ENCODE measurements around the gene WBP4. TPM values are rescaled to one million over a fixed set of nuclear protein-coding genes. Genes with fewer than 3 reads are reported as not detected.

Gene WBP4
- total and polyA plus RNA-seq, 2 of the 13 experiments (the other 11 are each of a cell fraction or from before 2014, with no cell fraction given) = 6.7 to 11.7 TPM

GRCh38 chr13:41061075-41061913, at the start of gene WBP4 (continued):
- TF ChIP-seq, protein P1, sequence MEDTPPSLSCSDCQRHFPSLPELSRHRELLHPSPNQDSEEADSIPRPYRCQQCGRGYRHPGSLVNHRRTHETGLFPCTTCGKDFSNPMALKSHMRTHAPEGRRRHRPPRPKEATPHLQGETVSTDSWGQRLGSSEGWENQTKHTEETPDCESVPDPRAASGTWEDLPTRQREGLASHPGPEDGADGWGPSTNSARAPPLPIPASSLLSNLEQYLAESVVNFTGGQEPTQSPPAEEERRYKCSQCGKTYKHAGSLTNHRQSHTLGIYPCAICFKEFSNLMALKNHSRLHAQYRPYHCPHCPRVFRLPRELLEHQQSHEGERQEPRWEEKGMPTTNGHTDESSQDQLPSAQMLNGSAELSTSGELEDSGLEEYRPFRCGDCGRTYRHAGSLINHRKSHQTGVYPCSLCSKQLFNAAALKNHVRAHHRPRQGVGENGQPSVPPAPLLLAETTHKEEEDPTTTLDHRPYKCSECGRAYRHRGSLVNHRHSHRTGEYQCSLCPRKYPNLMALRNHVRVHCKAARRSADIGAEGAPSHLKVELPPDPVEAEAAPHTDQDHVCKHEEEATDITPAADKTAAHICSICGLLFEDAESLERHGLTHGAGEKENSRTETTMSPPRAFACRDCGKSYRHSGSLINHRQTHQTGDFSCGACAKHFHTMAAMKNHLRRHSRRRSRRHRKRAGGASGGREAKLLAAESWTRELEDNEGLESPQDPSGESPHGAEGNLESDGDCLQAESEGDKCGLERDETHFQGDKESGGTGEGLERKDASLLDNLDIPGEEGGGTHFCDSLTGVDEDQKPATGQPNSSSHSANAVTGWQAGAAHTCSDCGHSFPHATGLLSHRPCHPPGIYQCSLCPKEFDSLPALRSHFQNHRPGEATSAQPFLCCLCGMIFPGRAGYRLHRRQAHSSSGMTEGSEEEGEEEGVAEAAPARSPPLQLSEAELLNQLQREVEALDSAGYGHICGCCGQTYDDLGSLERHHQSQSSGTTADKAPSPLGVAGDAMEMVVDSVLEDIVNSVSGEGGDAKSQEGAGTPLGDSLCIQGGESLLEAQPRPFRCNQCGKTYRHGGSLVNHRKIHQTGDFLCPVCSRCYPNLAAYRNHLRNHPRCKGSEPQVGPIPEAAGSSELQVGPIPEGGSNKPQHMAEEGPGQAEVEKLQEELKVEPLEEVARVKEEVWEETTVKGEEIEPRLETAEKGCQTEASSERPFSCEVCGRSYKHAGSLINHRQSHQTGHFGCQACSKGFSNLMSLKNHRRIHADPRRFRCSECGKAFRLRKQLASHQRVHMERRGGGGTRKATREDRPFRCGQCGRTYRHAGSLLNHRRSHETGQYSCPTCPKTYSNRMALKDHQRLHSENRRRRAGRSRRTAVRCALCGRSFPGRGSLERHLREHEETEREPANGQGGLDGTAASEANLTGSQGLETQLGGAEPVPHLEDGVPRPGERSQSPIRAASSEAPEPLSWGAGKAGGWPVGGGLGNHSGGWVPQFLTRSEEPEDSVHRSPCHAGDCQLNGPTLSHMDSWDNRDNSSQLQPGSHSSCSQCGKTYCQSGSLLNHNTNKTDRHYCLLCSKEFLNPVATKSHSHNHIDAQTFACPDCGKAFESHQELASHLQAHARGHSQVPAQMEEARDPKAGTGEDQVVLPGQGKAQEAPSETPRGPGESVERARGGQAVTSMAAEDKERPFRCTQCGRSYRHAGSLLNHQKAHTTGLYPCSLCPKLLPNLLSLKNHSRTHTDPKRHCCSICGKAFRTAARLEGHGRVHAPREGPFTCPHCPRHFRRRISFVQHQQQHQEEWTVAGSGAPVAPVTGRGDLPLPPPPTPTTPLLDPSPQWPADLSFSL (CRISPR knock-in tag; IDR thresholded peaks at IDR 0.05) = 0 out of 2 replicates have a peak, but pooled peaks have one; percentile 9
- no peak for TF ChIP-seq ZNF292 (CRISPR knock-in tag; IDR thresholded peaks at IDR 0.05; ENCODE audit: borderline replicate concordance, low read depth)
- TF ChIP-seq NFIB (CRISPR knock-in tag; IDR thresholded peaks at IDR 0.05; ENCODE audit: borderline replicate concordance) = no peak
- TF ChIP-seq ZNF3 (CRISPR knock-in tag; IDR thresholded peaks at IDR 0.05) = no peak; the same call in 1 of the 2 replicates
- TF ChIP-seq ZSCAN20 (CRISPR knock-in tag; IDR thresholded peaks at IDR 0.05; ENCODE audit: borderline replicate concordance) = no peak
- TF ChIP-seq SCMH1 (CRISPR knock-in tag; IDR thresholded peaks at IDR 0.05; ENCODE audit: borderline replicate concordance) = no peak
- TF ChIP-seq EEA1 (CRISPR knock-in tag; IDR thresholded peaks at IDR 0.05; ENCODE audit: borderline replicate concordance) = no peak
- peak; percentile 63; the same call in 1 of the 2 replicates for TF ChIP-seq NCOA1 (CRISPR knock-in tag; IDR thresholded peaks at IDR 0.05)
- peak; percentile 6; the same call in 1 of the 2 replicates for TF ChIP-seq FIP1L1 (IDR thresholded peaks at IDR 0.05; ENCODE audit: borderline replicate concordance, insufficient read depth, low read depth, low read length)
- TF ChIP-seq, protein P2, sequence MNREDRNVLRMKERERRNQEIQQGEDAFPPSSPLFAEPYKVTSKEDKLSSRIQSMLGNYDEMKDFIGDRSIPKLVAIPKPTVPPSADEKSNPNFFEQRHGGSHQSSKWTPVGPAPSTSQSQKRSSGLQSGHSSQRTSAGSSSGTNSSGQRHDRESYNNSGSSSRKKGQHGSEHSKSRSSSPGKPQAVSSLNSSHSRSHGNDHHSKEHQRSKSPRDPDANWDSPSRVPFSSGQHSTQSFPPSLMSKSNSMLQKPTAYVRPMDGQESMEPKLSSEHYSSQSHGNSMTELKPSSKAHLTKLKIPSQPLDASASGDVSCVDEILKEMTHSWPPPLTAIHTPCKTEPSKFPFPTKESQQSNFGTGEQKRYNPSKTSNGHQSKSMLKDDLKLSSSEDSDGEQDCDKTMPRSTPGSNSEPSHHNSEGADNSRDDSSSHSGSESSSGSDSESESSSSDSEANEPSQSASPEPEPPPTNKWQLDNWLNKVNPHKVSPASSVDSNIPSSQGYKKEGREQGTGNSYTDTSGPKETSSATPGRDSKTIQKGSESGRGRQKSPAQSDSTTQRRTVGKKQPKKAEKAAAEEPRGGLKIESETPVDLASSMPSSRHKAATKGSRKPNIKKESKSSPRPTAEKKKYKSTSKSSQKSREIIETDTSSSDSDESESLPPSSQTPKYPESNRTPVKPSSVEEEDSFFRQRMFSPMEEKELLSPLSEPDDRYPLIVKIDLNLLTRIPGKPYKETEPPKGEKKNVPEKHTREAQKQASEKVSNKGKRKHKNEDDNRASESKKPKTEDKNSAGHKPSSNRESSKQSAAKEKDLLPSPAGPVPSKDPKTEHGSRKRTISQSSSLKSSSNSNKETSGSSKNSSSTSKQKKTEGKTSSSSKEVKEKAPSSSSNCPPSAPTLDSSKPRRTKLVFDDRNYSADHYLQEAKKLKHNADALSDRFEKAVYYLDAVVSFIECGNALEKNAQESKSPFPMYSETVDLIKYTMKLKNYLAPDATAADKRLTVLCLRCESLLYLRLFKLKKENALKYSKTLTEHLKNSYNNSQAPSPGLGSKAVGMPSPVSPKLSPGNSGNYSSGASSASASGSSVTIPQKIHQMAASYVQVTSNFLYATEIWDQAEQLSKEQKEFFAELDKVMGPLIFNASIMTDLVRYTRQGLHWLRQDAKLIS (CRISPR knock-in tag; IDR thresholded peaks at IDR 0.05) = no peak
- no peak; the same call in 1 of the 2 replicates for TF ChIP-seq E2F2 (CRISPR knock-in tag; IDR thresholded peaks at IDR 0.05; ENCODE audit: borderline replicate concordance)
- 0 out of 2 replicates have a peak, but pooled peaks have one; percentile 38 for TF ChIP-seq ZNF530 (CRISPR knock-in tag; IDR thresholded peaks at IDR 0.05; ENCODE audit: low read depth)
- TF ChIP-seq FOXM1 (CRISPR knock-in tag; IDR thresholded peaks at IDR 0.05) = no peak
- TF ChIP-seq ONECUT2 (CRISPR knock-in tag; IDR thresholded peaks at IDR 0.05) = peak; percentile 17; the same call in 1 of the 2 replicates
- TF ChIP-seq, protein P3, sequence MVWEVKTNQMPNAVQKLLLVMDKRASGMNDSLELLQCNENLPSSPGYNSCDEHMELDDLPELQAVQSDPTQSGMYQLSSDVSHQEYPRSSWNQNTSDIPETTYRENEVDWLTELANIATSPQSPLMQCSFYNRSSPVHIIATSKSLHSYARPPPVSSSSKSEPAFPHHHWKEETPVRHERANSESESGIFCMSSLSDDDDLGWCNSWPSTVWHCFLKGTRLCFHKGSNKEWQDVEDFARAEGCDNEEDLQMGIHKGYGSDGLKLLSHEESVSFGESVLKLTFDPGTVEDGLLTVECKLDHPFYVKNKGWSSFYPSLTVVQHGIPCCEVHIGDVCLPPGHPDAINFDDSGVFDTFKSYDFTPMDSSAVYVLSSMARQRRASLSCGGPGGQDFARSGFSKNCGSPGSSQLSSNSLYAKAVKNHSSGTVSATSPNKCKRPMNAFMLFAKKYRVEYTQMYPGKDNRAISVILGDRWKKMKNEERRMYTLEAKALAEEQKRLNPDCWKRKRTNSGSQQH (CRISPR knock-in tag; IDR thresholded peaks at IDR 0.05; ENCODE audit: low read depth) = 0 out of 2 replicates have a peak, but pooled peaks have one; percentile 40

All from HepG2 (cell line).